SK-N-SH treated with all-trans-retinoic acid at 6 μM for 48 hours (cell line): ENCODE data around the gene CIRBP.

Experiments used
- ATAC-seq: fragments of 200-7000 bp; cut with Tn5 transposase; 3 replicates; pipeline ENCODE4 v1.9.1; 2020; ENCODE audit warnings: mild to moderate bottlenecking, moderate library complexity
- ARNTL ChIP-seq: fragments of 450-650 bp; formaldehyde crosslinking; IDR thresholded peaks from 2 replicates; pipeline ENCODE4 v1.5.0; 2020; ENCODE audit warnings: low read depth, mild to moderate bottlenecking, moderate library complexity, borderline replicate concordance
- BACH2 ChIP-seq: fragments of 250-450 bp; sonication (Bioruptor Pico); IDR thresholded peaks from 2 replicates; pipeline ENCODE4 v1.9.0; 2021; ENCODE audit warnings: mild to moderate bottlenecking, borderline replicate concordance
- CREB5 ChIP-seq: fragments of 250-450 bp; sonication (Bioruptor Pico); IDR thresholded peaks from 2 replicates; pipeline ENCODE4 v1.5.1; 2020; ENCODE audit warnings: low read depth, mild to moderate bottlenecking, moderate library complexity
- ESRRG ChIP-seq: fragments of 250-450 bp; sonication (Bioruptor Pico); IDR thresholded peaks from 2 replicates; pipeline ENCODE4 v1.6.1; 2021; ENCODE audit warnings: mild to moderate bottlenecking
- GLIS3 ChIP-seq: fragments of 250-450 bp; sonication (Bioruptor Pico); IDR thresholded peaks from 2 replicates; pipeline ENCODE4 v1.5.0; 2020; ENCODE audit warnings: mild to moderate bottlenecking, moderate library complexity
- ISL1 ChIP-seq: fragments of 250-450 bp; sonication (Bioruptor Pico); IDR thresholded peaks from 2 replicates; pipeline ENCODE4 v2.1.2; 2022; ENCODE audit warnings: mild to moderate bottlenecking, moderate library complexity
- OSR1 ChIP-seq: fragments of 250-450 bp; sonication (Bioruptor Pico); IDR thresholded peaks from 2 replicates; pipeline ENCODE4 v1.8.0; 2022; ENCODE audit warnings: moderate library complexity, mild to moderate bottlenecking, inconsistent platforms
- PATZ1 ChIP-seq: fragments of 250-450 bp; sonication (Bioruptor Pico); IDR thresholded peaks from 2 replicates; pipeline ENCODE4 v1.8.0; 2020; ENCODE audit warnings: mild to moderate bottlenecking, moderate library complexity, borderline replicate concordance
- PPARA ChIP-seq: fragments of 250-450 bp; sonication (Bioruptor Pico); IDR thresholded peaks from 2 replicates; pipeline ENCODE4 v1.5.0; 2020; ENCODE audit warnings: mild to moderate bottlenecking, borderline replicate concordance
- SNAI2 ChIP-seq: fragments of 250-450 bp; sonication (Bioruptor Pico); IDR thresholded peaks from 2 replicates; pipeline ENCODE4 v1.5.0; 2020; ENCODE audit warnings: mild to moderate bottlenecking, moderate library complexity
- TOX ChIP-seq: fragments of 250-450 bp; sonication (Bioruptor Pico); IDR thresholded peaks from 2 replicates; pipeline ENCODE4 v1.8.0; 2021; ENCODE audit warnings: mild to moderate bottlenecking, moderate library complexity, borderline replicate concordance
- ZC3H10 ChIP-seq: fragments of 250-450 bp; sonication (Bioruptor Pico); IDR thresholded peaks from 2 replicates; pipeline ENCODE4 v1.5.1; 2021; ENCODE audit warnings: mild to moderate bottlenecking, moderate library complexity
- ZFP3 ChIP-seq: fragments of 250-450 bp; sonication (Bioruptor Pico); IDR thresholded peaks from 2 replicates; pipeline ENCODE4 v1.5.0; 2020; ENCODE audit warnings: mild to moderate bottlenecking, moderate library complexity
- ZNF8 ChIP-seq: fragments of 450-650 bp; formaldehyde crosslinking; IDR thresholded peaks from 2 replicates; pipeline ENCODE4 v1.5.0; 2020; ENCODE audit warnings: mild to moderate bottlenecking, moderate library complexity
- TF ChIP-seq, protein P1 (sequence below): fragments of 250-450 bp; sonication (Bioruptor Pico); IDR thresholded peaks from 2 replicates; pipeline ENCODE4 v1.8.0; 2021; ENCODE audit warnings: low read depth, mild to moderate bottlenecking, moderate library complexity, borderline replicate concordance

Gene CIRBP

DNA sequence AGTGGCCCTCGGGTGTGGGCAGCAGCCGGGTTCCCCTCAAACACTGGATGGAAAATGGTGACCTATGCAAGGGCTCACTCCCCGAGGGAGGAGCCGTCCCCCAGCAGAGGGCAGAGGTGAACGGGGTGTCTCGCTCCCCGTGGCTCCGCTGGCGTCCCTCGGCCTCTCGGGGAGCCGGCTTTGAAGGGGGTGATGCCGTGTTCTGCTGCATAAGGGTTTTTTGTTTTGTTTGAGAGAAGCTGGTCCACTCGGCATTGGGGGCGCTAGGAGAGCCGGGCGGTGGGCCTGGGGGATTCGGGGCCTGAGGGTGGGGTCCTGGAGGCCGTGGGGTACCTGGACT lies 20.5 kb downstream of the CIRBP start (continued):
- TF ChIP-seq PPARA (CRISPR knock-in tag) (no peak), ISL1 (no peak)

DNA sequence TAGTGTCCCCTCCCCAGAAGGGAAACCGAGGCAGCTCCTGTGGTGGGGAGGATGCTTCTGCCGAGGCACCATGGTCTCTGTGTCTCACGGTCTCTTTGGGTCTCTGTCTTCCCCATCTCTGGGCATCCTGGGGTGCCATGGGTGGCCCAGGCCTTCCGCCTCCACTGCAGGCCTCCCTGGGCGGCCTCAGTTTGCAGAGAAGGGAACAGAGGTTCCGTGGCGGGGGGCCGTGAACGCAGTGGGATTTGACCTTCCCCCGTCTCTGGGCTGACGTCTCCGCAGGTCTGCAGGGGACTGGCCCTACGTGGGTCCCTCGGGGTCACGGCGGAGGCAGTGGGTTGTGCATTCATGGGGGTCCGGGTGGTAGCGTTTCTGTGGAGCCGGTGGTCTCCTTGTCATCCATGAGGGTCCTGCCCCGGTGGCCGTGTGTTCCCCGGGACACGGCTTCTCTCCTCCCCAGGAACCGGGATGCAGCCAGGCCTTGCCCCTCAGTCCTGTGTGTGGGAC lies 21.1 kb downstream of the CIRBP start:
- ATAC-seq, result no peak
- TF ChIP-seq PATZ1 (CRISPR knock-in tag), result no peak
- no peak for TF ChIP-seq PPARA (CRISPR knock-in tag)
- no peak for TF ChIP-seq OSR1
- TF ChIP-seq, all 23 proteins: peak for 0

DNA sequence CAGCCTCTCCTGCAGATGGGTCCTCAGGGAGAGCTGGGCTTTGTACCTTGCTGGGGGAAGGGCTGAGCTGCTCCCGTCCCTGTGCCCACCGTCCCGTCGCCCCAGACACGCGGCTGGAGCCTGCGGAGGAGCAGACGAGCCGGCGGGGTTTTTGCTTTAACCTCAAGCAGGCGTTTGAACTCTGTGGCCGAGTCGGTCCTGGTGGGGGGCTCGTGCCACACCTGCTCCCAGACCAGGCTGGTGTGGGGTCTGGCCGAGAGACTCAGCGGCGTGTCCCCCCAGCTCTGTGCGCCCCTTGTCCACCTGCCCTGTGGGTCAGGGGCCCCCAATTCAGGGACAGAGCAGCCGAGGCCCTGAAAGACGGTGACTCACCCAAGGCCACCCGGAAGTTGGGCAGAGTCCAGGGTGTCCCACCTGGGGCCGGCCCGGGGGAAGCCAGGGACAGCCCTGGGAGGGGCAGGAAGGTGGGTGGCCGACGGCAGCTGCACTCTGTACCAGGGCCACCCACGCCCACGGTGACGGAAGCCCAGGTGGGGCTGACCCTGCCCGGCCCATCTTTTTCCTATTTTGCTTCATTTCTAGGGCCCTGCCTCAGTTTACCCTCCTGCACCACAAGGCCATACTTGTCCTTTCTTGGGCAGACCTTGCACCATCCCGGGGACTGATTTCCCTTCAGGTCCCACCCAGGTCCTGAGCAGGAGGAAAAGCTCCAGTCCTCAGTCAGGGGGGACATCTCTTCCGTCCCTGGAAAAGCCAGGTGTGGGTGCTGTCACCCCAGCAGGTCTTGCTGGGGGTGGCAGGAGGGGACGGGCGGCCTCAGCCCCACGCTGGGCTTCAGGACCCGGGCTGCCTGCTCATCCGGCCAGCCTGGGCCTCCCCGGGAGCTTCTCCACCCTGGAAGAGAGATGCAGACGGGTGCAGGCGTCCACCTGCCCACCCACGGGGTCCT lies 21.8 kb downstream of the CIRBP start:
- no peak for ATAC-seq

DNA sequence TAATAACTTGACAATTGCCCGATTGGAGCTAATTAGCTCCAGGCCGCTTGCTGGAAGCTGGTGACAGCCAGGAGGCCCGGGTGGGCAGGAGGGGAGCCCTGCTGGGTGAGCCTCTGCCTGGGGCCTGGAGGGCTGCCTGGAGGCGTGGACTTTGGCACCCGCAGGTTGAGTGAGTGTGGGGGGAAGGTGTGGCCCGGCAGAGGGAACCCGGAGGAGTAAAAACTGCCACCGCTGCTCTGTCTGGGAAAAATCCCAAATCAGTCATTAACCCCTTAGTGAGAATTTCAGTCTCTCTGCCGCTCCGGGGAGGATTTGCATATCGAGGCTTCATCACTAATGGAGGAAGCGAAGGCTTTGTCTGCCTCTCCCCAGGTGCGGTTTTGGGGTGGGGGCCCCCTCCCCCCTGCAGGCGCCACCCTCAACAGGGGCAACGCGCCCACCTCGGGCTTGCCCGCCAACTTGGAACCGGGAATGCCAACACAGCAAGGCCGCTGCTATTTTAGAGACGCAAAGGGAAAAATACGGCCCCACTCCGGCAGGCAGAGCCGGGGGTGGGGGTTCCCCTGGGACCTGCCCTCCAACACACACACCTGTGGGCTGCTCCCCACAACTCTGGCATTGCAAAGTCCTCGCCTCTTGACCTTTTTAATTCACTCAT lies 22.8 kb downstream of the CIRBP start:
- ATAC-seq, result no peak
- TF ChIP-seq ARNTL, result no peak
- TF ChIP-seq, all 23 proteins: peak for 0

More for the DNA sequence above, 21.8 kb downstream of the CIRBP start:
- TF ChIP-seq PATZ1 (CRISPR knock-in tag) (no peak), BACH2 (CRISPR knock-in tag) (no peak), ZFP3 (CRISPR knock-in tag) (no peak)

DNA sequence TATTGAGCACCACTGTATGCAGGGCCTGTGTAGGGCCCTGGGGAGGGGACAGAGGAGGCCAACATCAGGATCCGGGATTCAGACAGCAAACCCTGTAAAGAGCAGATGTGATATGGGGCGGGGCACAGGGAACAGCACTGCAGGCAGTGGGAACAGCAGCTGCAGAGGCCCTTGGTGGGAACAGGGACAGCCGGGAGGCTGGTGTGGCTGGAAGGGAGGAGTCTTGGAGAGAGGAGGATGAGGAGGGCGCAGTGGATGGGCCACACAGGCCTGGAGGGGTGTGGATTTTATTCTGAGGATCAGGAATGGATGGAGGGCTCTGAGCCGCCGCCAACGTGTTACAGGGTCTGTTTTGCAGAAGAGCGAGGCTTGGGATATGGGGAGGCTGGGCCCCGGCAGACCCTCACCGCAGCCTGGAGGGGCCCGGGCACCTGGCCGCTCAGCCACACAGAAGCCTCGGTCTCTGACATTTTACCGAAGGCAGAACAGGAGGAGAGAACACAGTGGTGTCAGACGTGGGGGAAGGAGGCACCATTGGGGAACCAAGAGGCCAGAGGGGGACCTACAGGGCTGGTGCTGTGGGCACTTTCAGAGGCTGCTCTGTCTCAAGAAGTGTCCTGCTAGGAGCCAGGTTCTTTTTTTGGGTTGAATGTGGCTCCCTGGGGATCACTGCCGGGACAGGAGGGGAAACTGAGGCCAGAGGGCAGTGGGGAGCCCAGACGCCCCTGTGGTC lies 23.5 kb downstream of the CIRBP start:
- no peak for ATAC-seq
- TF ChIP-seq SNAI2 (no peak), BACH2 (CRISPR knock-in tag) (no peak), ZC3H10 (no peak), GLIS3 (CRISPR knock-in tag) (no peak), PPARA (CRISPR knock-in tag) (no peak), PATZ1 (CRISPR knock-in tag) (no peak), ESRRG (CRISPR knock-in tag) (no peak), TOX (no peak), ISL1 (no peak), ZFP3 (CRISPR knock-in tag) (no peak), ZNF8 (no peak), CREB5 (CRISPR knock-in tag) (no peak)
- TF ChIP-seq, protein P1, sequence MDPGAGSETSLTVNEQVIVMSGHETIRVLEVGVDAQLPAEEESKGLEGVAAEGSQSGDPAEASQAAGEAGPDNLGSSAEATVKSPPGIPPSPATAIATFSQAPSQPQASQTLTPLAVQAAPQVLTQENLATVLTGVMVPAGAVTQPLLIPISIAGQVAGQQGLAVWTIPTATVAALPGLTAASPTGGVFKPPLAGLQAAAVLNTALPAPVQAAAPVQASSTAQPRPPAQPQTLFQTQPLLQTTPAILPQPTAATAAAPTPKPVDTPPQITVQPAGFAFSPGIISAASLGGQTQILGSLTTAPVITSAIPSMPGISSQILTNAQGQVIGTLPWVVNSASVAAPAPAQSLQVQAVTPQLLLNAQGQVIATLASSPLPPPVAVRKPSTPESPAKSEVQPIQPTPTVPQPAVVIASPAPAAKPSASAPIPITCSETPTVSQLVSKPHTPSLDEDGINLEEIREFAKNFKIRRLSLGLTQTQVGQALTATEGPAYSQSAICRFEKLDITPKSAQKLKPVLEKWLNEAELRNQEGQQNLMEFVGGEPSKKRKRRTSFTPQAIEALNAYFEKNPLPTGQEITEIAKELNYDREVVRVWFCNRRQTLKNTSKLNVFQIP, result no peak
